Esophagus squamous epithelium (tissue), 5 donors: ENCODE data around the gene TINAGL1. TPM values are rescaled to one million over a fixed set of nuclear protein-coding genes. Genes with fewer than 3 reads are reported as not detected.

Experiments used
- DNase-seq: peaks from one replicate; lab custom pipeline; 2025; lab: John Stamatoyannopoulos, UW
- H3K27ac ChIP-seq, 4 donors: fragments of 200-600 bp; sonication (generic); one replicate each; pipeline ENCODE4 v1.5.1; 2016 to 2019; ENCODE audit warnings: mild to moderate bottlenecking in 1 of 4
- H3K27me3 ChIP-seq, 4 donors: fragments of 200-600 bp; sonication (generic); 1 replicate in 3 of 4; 2 replicates in 1 of 4; pipeline versions ENCODE4 v1.5.1 to v1.6.0; 2017 to 2021; ENCODE audit warnings: antibody characterized with exemption in 1 of 4
- H3K36me3 ChIP-seq, 3 donors: fragments of 200-600 bp; sonication (generic); one replicate each; pipeline ENCODE4 v1.5.1; 2016 to 2019
- H3K4me1 ChIP-seq, 3 donors: fragments of 200-600 bp; sonication (generic); one replicate each; pipeline ENCODE4 v1.5.1; 2017 to 2019
- H3K4me3 ChIP-seq, 4 donors: fragments of 200-600 bp; sonication (generic); 1 replicate in 3 of 4; 2 replicates in 1 of 4; pipeline ENCODE4 v1.5.1; 2016 to 2019; ENCODE audit warnings: mild to moderate bottlenecking in 2 of 4, moderate library complexity in 1 of 4
- H3K9me3 ChIP-seq, 3 donors: fragments of 200-600 bp; sonication (generic); one replicate each; pipeline ENCODE4 v1.5.1; 2016 to 2019
- POLR2A ChIP-seq, 4 donors: fragments of 450-650 bp; IDR thresholded peaks; one replicate each; pipeline ENCODE4 v1.6.1; 2017; ENCODE audit warnings: antibody characterized with exemption in 4 of 4, mild to moderate bottlenecking in 4 of 4, moderate library complexity in 3 of 4
- WGBS, 2 donors: methylation state at CpG; one replicate each; pipeline ENCODE4 v1.1.5; 2018; 5-methylcytosine and 5-hydroxymethylcytosine counted together
- intact Hi-C: fragments of 100-400 bp; cut with DNase I; formaldehyde crosslinking; loops from one replicate; pipeline ENCODE4 v1.15.0; 2022
- total RNA-seq, 4 donors: library from RNA; depleted of rRNA; stranded (reverse); fragments of >200 nt; gene quantifications; one replicate each; pipeline ENCODE4 v1.1.0, GENCODE V29; 2016
- TF ChIP-seq, protein P1 (sequence below), 6 experiments: fragments of 450-650 bp in 4 of 6; fragments of 200-600 bp in 2 of 6; sonication (generic) in 2 of 6; IDR thresholded peaks; one replicate each; pipeline ENCODE4 v1.5.1; 2016 to 2019; ENCODE audit warnings: antibody characterized with exemption in 6 of 6, mild to moderate bottlenecking in 4 of 6, moderate library complexity in 4 of 6
- donor health status: DM: yes; HTN: yes; CAD: no.

TINAGL1 gene
- total RNA-seq, 4 donors from 2014 or later: 24.5 to 56.4 (median 44.6) TPM

DNA sequence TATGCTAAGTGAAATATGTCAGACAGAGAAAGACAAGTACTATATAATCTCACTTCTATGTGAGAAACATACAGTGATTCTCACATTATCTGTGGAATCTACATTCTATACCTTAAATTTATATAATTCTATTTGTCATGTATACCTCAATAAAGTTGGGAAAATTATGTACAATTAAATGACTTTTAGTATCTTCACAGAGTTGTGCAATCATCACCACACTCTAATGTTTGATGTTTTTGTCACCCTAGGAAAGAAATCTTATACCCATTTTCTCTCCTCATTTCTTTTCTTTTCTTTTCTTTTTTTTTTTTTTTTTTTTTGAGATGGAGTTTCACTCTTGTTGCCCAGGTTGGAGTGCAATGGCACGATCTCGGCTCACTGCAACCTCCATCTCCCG lies 37.0 kb upstream of the TINAGL1 start:
- no peak for TF ChIP-seq POLR2A (IDR thresholded peaks at IDR 0.05)
- TF ChIP-seq, protein P1, sequence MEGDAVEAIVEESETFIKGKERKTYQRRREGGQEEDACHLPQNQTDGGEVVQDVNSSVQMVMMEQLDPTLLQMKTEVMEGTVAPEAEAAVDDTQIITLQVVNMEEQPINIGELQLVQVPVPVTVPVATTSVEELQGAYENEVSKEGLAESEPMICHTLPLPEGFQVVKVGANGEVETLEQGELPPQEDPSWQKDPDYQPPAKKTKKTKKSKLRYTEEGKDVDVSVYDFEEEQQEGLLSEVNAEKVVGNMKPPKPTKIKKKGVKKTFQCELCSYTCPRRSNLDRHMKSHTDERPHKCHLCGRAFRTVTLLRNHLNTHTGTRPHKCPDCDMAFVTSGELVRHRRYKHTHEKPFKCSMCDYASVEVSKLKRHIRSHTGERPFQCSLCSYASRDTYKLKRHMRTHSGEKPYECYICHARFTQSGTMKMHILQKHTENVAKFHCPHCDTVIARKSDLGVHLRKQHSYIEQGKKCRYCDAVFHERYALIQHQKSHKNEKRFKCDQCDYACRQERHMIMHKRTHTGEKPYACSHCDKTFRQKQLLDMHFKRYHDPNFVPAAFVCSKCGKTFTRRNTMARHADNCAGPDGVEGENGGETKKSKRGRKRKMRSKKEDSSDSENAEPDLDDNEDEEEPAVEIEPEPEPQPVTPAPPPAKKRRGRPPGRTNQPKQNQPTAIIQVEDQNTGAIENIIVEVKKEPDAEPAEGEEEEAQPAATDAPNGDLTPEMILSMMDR (IDR thresholded peaks at IDR 0.05): no peak
- intact Hi-C loops: no loop called here
- Histone ChIP-seq H3K9me3 (peaks cover 0 to 12% (median 0%) of the 10 kb centered on the region in 3 donors), H3K27me3 (no peaks in the 10 kb centered on the region), H3K27ac (no peak overlapping the region), H3K4me1 (no peaks in the 10 kb centered on the region), H3K4me3 (no peak overlapping the region), H3K36me3 (no peaks in the 10 kb centered on the region)
- DNase-seq: no peak
- no CpG with 5 or more reads among the region's 3 CpGs for WGBS, 2 donors

DNA sequence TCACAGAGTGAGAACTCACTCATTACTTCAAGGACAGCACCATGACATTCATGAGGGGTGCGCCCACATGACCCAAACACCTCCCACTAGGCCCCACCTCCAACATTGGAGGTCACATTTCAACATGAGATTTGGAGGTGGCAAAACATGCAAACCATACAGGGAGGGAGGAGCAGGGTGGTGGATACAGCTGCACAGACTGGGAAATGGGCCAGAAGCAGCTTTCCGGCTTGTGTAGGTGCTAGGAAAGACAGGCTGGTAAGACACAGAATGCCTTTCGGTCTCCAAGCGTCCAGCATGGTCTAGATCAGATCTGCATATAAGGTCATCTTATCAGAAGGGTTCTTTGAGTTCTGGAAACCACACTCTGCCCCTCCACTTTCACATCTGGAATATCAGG lies 35.1 kb upstream of the TINAGL1 start:
- intact Hi-C loops: loop anchor here (10.0 kb wide), 2 partner anchors 116 to 356 kb away; no protein-coding TSS in a partner anchor
- WGBS, 2 donors: 43 to 69% methylated on average over 4 of the region's 4 CpGs
- TF ChIP-seq POLR2A (IDR thresholded peaks at IDR 0.05): no peak
- TF ChIP-seq, protein P1 (IDR thresholded peaks at IDR 0.05): no peak

DNA sequence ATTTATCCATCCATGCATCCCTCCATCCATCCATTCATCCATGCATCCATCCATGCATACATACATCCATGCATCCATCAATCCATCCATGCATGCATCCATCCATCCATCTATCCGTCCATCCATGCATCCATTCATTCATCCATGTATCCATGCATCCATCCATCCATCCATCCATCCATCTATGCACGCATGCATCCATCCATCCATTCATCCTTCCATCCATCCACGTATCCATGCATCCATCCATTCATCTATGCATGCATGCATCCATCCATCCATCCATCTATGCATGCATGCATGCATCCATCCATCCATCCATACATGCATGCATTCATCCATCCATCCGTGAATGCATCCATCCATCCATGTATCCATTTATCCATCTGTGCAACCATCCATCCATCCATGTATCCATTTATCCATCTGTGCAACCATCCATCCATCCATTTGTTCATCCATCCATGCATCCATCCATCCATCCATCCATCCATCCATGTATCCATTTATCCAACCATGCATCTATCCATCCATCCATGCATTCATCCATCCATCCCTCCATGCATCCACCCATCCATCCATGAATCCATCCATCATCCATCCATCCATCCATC lies 30.3 kb upstream of the TINAGL1 start:
- peaks cover 0 to 23% (median 0%) of the 10 kb centered on the region in 4 donors for H3K27me3 ChIP-seq
- WGBS, 2 donors: 83 to 91% methylated on average over 4 of the region's 4 CpGs
- H3K27ac ChIP-seq: no peak overlapping the region
- H3K4me3 ChIP-seq: no peak overlapping the region
- H3K36me3 ChIP-seq: no peaks in the 10 kb centered on the region
- intact Hi-C loops: loop anchor here (5.0 to 10.0 kb wide), 3 partner anchors 121 to 361 kb away; no protein-coding TSS in a partner anchor
- TF ChIP-seq POLR2A (IDR thresholded peaks at IDR 0.05): no peak
- TF ChIP-seq, protein P1 (IDR thresholded peaks at IDR 0.05): no peak
- no peak for DNase-seq
- H3K9me3 ChIP-seq: peaks cover 0 to 12% (median 0%) of the 10 kb centered on the region in 3 donors
- H3K4me1 ChIP-seq: peaks cover 0 to 20% (median 15%) of the 10 kb centered on the region in 3 donors

More for the DNA sequence above, 35.1 kb upstream of the TINAGL1 start:
- Histone ChIP-seq H3K4me3 (no peak overlapping the region), H3K27ac (no peak overlapping the region), H3K9me3 (peaks cover 0 to 12% (median 0%) of the 10 kb centered on the region in 3 donors), H3K4me1 (no peaks in the 10 kb centered on the region), H3K36me3 (no peaks in the 10 kb centered on the region), H3K27me3 (peaks cover 0 to 4% (median 0%) of the 10 kb centered on the region in 4 donors)
- no peak for DNase-seq

DNA sequence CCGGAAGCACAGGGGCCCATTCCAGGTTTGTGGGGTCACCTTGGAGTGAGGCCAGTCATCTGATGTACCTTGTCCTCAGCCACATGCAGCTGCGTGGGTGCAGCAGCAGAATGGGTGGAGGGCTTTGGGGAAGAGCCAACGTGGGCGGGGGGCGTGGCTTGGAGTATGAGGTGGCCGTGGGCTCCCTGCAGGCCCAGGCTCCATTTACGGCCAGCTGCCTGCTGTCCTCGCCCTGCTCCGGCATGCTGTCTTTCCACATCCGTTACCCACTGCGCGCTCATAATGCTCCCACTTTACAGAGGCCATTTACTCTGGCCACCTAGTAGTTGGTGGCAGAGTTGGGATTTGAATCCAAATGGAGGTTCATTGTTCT lies 27.8 kb upstream of the TINAGL1 start:
- intact Hi-C loops: loop anchor here (5.0 to 10.0 kb wide), 3 partner anchors 124 to 364 kb away; no protein-coding TSS in a partner anchor
- Histone ChIP-seq H3K36me3 (no peaks in the 10 kb centered on the region), H3K27ac (no peak overlapping the region), H3K9me3 (no peaks in the 10 kb centered on the region), H3K4me1 (peaks cover 0 to 20% (median 15%) of the 10 kb centered on the region in 3 donors), H3K27me3 (peaks cover 0 to 28% (median 0%) of the 10 kb centered on the region in 4 donors), H3K4me3 (peak overlapping the region in 1 of 4 donors; percentile 53)
- TF ChIP-seq, protein P1 (IDR thresholded peaks at IDR 0.05): no peak
- no peak for TF ChIP-seq POLR2A (IDR thresholded peaks at IDR 0.05)
- DNase-seq: no peak
- 28 to 33% methylated on average over 1 to 11 of the region's 12 CpGs for WGBS, 2 donors
